ENCODE results near the gene ZBTB32. TPM values are rescaled to one million over a fixed set of nuclear protein-coding genes. Genes with fewer than 3 reads are reported as not detected.

The ZBTB32 gene
- total RNA-seq, 1 donor from 2014 or later = not detected

- Mint-ChIP-seq H3K9me3 (ENCODE audit: unreplicated experiment) (no peaks in the 10 kb centered on the region), H3K4me1 (ENCODE audit: unreplicated experiment) (peaks cover 31% of the 10 kb centered on the region), H3K27ac (ENCODE audit: unreplicated experiment) (peak within 1 kb of the TSS; percentile 73), H3K4me3 (ENCODE audit: unreplicated experiment) (peak within 1 kb of the TSS; percentile 97), H3K36me3 (ENCODE audit: low read depth, unreplicated experiment) (peaks cover 7% of the 10 kb centered on the region), H3K27me3 (ENCODE audit: unreplicated experiment) (peaks cover 16% of the 10 kb centered on the region)
- TF ChIP-seq CTCF (IDR thresholded peaks at IDR 0.05; ENCODE audit: unreplicated experiment) = no peak
- DNase-seq (ENCODE audit: low spot score) = peak; percentile 96
Measured at GRCh38 chr19:35748106-35749020, 44.0 kb downstream of the ZBTB32 start, which contains the start of gene LIN37. TSS of gene LIN37 (plus strand) at chr19:35748576. CDS start at chr19:35748725, 149 bp downstream.

DNA sequence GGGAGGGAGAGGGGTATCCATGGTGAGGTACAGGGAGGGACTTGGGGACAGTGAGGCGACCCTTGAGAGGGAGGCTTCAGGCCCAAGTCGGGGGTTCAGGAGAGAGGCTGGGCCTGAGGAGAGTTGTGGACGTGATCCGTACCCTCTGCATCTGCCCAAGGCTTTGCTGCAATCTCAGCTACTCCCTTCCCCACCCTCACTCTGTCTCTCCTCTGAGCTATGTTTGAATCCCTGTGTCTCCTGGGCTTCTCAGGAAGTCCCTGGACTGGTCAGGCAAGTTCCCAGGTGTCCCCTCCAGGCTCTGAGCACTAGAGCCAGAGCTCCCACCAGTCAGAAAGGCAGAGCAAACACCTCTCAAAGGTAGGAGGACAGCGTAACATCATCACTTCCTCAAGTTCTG, 45.8 kb downstream of the ZBTB32 start:
- peaks cover 18% of the 10 kb centered on the region for H3K27me3 Mint-ChIP-seq (ENCODE audit: unreplicated experiment)
- TF ChIP-seq CTCF (IDR thresholded peaks at IDR 0.05; ENCODE audit: unreplicated experiment) = no peak
- H3K4me1 Mint-ChIP-seq (ENCODE audit: unreplicated experiment) = peaks cover 26% of the 10 kb centered on the region
- no peak for DNase-seq (ENCODE audit: low spot score)
- peaks cover 14% of the 10 kb centered on the region for H3K36me3 Mint-ChIP-seq (ENCODE audit: low read depth, unreplicated experiment)
- no peak overlapping the region for H3K4me3 Mint-ChIP-seq (ENCODE audit: unreplicated experiment)
- H3K9me3 Mint-ChIP-seq (ENCODE audit: unreplicated experiment) = no peaks in the 10 kb centered on the region
- no peak overlapping the region for H3K27ac Mint-ChIP-seq (ENCODE audit: unreplicated experiment)

- no peak for TF ChIP-seq CTCF (IDR thresholded peaks at IDR 0.05; ENCODE audit: unreplicated experiment)
- Mint-ChIP-seq H3K4me3 (ENCODE audit: unreplicated experiment) (no peak overlapping the region), H3K9me3 (ENCODE audit: unreplicated experiment) (no peaks in the 10 kb centered on the region), H3K4me1 (ENCODE audit: unreplicated experiment) (peaks cover 24% of the 10 kb centered on the region), H3K27me3 (ENCODE audit: unreplicated experiment) (peaks cover 23% of the 10 kb centered on the region), H3K36me3 (ENCODE audit: low read depth, unreplicated experiment) (peaks cover 11% of the 10 kb centered on the region), H3K27ac (ENCODE audit: unreplicated experiment) (no peak overlapping the region)
- no peak for DNase-seq (ENCODE audit: low spot score)
Measured at GRCh38 chr19:35751839-35752745, 47.7 kb downstream of the ZBTB32 start.

GRCh38 chr19:35752746-35753350, 48.5 kb downstream of the ZBTB32 start:
- DNase-seq (ENCODE audit: low spot score) = no peak
- no peak overlapping the region for H3K4me3 Mint-ChIP-seq (ENCODE audit: unreplicated experiment)
- no peak for TF ChIP-seq CTCF (IDR thresholded peaks at IDR 0.05; ENCODE audit: unreplicated experiment)
- peaks cover 8% of the 10 kb centered on the region for H3K36me3 Mint-ChIP-seq (ENCODE audit: low read depth, unreplicated experiment)
- peaks cover 20% of the 10 kb centered on the region for H3K27me3 Mint-ChIP-seq (ENCODE audit: unreplicated experiment)
- H3K27ac Mint-ChIP-seq (ENCODE audit: unreplicated experiment) = no peak overlapping the region
- no peaks in the 10 kb centered on the region for H3K9me3 Mint-ChIP-seq (ENCODE audit: unreplicated experiment)
- H3K4me1 Mint-ChIP-seq (ENCODE audit: unreplicated experiment) = peaks cover 21% of the 10 kb centered on the region
